ENCODE data around the gene WIPF3. TPM values are rescaled to one million over a fixed set of nuclear protein-coding genes. Genes with fewer than 3 reads are reported as not detected.

The WIPF3 gene
- total and polyA plus RNA-seq, 2 donors (not counting 1 experiment from before 2014, with no cell fraction given), result not detected

- CTCF ChIA-PET, result interaction anchor here (0.6 to 1.3 kb wide), 2 partner anchors 11 to 484 kb away, joined by 4 read pairs; no protein-coding TSS in a partner anchor
- Histone ChIP-seq H3K4me3 (ENCODE audit: control extremely low read depth in 1 of 5, extremely low read depth in 1 of 5, insufficient read depth in 1 of 5, low read depth in 2 of 5, low read length in 4 of 5) (no peak overlapping the region), H3K36me3 (replicated peaks in 1 of 2; ENCODE audit: control extremely low read depth in 1 of 2, control insufficient read depth in 1 of 2, extremely low read depth in 1 of 2, insufficient read depth in 2 of 2, low read length in 1 of 2) (no peaks in the 10 kb centered on the region), H3K9ac (ENCODE audit: low read length) (no peak overlapping the region), H3K4me1 (ENCODE audit: control insufficient read depth in 2 of 2, insufficient read depth in 2 of 2, low read length in 2 of 2) (no peaks in the 10 kb centered on the region), H3K27me3 (replicated peaks in 1 of 4; ENCODE audit: control extremely low read depth in 1 of 4, control insufficient read depth in 3 of 4, insufficient read depth in 4 of 4, low read length in 3 of 4) (no peaks in the 10 kb centered on the region), H3K4me2 (replicated peaks; ENCODE audit: low read depth, low read length, poor library complexity, severe bottlenecking) (no peak overlapping the region), H3K9me3 (ENCODE audit: control extremely low read depth in 1 of 3, control insufficient read depth in 2 of 3, insufficient read depth in 1 of 3, low read length in 2 of 3) (no peaks in the 10 kb centered on the region), H3K27ac (ENCODE audit: low read length in 2 of 2) (no peak overlapping the region), H4K20me1 (ENCODE audit: control insufficient read depth, insufficient read depth, low read length, poor library complexity, severe bottlenecking) (no peaks in the 10 kb centered on the region), H2AFZ (ENCODE audit: insufficient read depth, low read depth, low read length, poor library complexity, severe bottlenecking) (no peak overlapping the region), H3K79me2 (ENCODE audit: control insufficient read depth, insufficient read depth, low read length) (no peaks in the 10 kb centered on the region)
- H3K4me1 Mint-ChIP-seq, result peaks cover 6% of the 10 kb centered on the region
- no peak for DNase-seq
- no peaks in the 10 kb centered on the region for H3K9me3 Mint-ChIP-seq (ENCODE audit: insufficient read depth)
- H3K27me3 Mint-ChIP-seq, result peaks cover 11% of the 10 kb centered on the region
- no peak overlapping the region for H3K27ac Mint-ChIP-seq
- POLR2A ChIA-PET, result no interaction called here
- H3K4me3 Mint-ChIP-seq, result no peak overlapping the region
- intact Hi-C loops (cut with micrococcal nuclease), result no loop called here
- 100% methylated on average over 4 of the region's 5 CpGs for WGBS (ENCODE audit: insufficient coverage)
- no peak for ATAC-seq (ENCODE audit: low read depth)
- TF ChIP-seq EZH2 (IDR thresholded peaks at IDR 0.05; ENCODE audit: borderline replicate concordance, insufficient read depth, low read depth, low read length, poor library complexity, severe bottlenecking) (no peak), CTCF (IDR thresholded peaks at IDR 0.05) (no peak)
Measured at GRCh38 chr7:29889288-29889687, 83.0 kb downstream of the WIPF3 start.

GRCh38 chr7:29890251-29890650 is 83.9 kb downstream of the WIPF3 start:
- H3K4me2 ChIP-seq (replicated peaks; ENCODE audit: low read depth, low read length, poor library complexity, severe bottlenecking), result no peak overlapping the region

More at GRCh38 chr7:29890251-29890650, 83.9 kb downstream of the WIPF3 start:
- Histone ChIP-seq H3K4me3 (ENCODE audit: control extremely low read depth in 1 of 5, extremely low read depth in 1 of 5, insufficient read depth in 1 of 5, low read depth in 2 of 5, low read length in 4 of 5) (no peak overlapping the region), H3K36me3 (replicated peaks in 1 of 2; ENCODE audit: control extremely low read depth in 1 of 2, control insufficient read depth in 1 of 2, extremely low read depth in 1 of 2, insufficient read depth in 2 of 2, low read length in 1 of 2) (no peaks in the 10 kb centered on the region), H4K20me1 (ENCODE audit: control insufficient read depth, insufficient read depth, low read length, poor library complexity, severe bottlenecking) (no peaks in the 10 kb centered on the region), H3K79me2 (ENCODE audit: control insufficient read depth, insufficient read depth, low read length) (no peaks in the 10 kb centered on the region), H3K27me3 (replicated peaks in 1 of 4; ENCODE audit: control extremely low read depth in 1 of 4, control insufficient read depth in 3 of 4, insufficient read depth in 4 of 4, low read length in 3 of 4) (no peaks in the 10 kb centered on the region), H3K27ac (ENCODE audit: low read length in 2 of 2) (no peak overlapping the region), H3K9ac (ENCODE audit: low read length) (no peak overlapping the region), H3K4me1 (ENCODE audit: control insufficient read depth in 2 of 2, insufficient read depth in 2 of 2, low read length in 2 of 2) (no peaks in the 10 kb centered on the region), H2AFZ (ENCODE audit: insufficient read depth, low read depth, low read length, poor library complexity, severe bottlenecking) (no peak overlapping the region), H3K9me3 (ENCODE audit: control extremely low read depth in 1 of 3, control insufficient read depth in 2 of 3, insufficient read depth in 1 of 3, low read length in 2 of 3) (no peaks in the 10 kb centered on the region)
- CTCF ChIA-PET, result interaction anchor here (1.3 kb wide), 1 partner anchor 12 kb away, joined by 4 read pairs; no protein-coding TSS in a partner anchor
- WGBS (ENCODE audit: insufficient coverage), result 100% methylated on average over 4 of the region's 4 CpGs
- POLR2A ChIA-PET, result no interaction called here
- no peaks in the 10 kb centered on the region for H3K4me1 Mint-ChIP-seq
- no peak overlapping the region for H3K4me3 Mint-ChIP-seq
- ATAC-seq (ENCODE audit: low read depth), result no peak
- H3K9me3 Mint-ChIP-seq (ENCODE audit: insufficient read depth), result no peaks in the 10 kb centered on the region
- TF ChIP-seq EZH2 (IDR thresholded peaks at IDR 0.05; ENCODE audit: borderline replicate concordance, insufficient read depth, low read depth, low read length, poor library complexity, severe bottlenecking) (no peak), CTCF (IDR thresholded peaks at IDR 0.05) (no peak)
- intact Hi-C loops (cut with micrococcal nuclease), result no loop called here
- peaks cover 1% of the 10 kb centered on the region for H3K27me3 Mint-ChIP-seq
- no peak for DNase-seq
- H3K27ac Mint-ChIP-seq, result no peak overlapping the region
